Measurements from ENCODE around the gene SLC1A2.
A peak's percentile ranks its signal among the peaks of the same experiment; 100 is the strongest.

The SLC1A2 gene

GRCh38 chr11:35348898-35349687 is 70.3 kb downstream of the SLC1A2 start:
- Histone ChIP-seq H3K4me1 (peaks cover 0 to 12% (median 0%) of the 10 kb centered on the region in 4 donors), H3K27ac (no peak overlapping the region), H3K36me3 (no peaks in the 10 kb centered on the region), H3K4me3 (no peak overlapping the region), H3K27me3 (no peaks in the 10 kb centered on the region), H3K9me3 (no peaks in the 10 kb centered on the region)
- no peak for TF ChIP-seq CTCF (IDR thresholded peaks at IDR 0.05)
- intact Hi-C loops (cut with DNase I; ENCODE audit: low total_unique reads) = no loop called here
- no peak for DNase-seq

GRCh38 chr11:35347921-35348331 is 71.4 kb downstream of the SLC1A2 start:
- H3K9me3 ChIP-seq = no peaks in the 10 kb centered on the region

GRCh38 chr11:35347173-35347878 is 72.0 kb downstream of the SLC1A2 start:
- Histone ChIP-seq H3K36me3 (no peaks in the 10 kb centered on the region), H3K27me3 (no peaks in the 10 kb centered on the region), H3K4me1 (peaks cover 0 to 12% (median 0%) of the 10 kb centered on the region in 4 donors), H3K9me3 (no peaks in the 10 kb centered on the region), H3K4me3 (no peak overlapping the region), H3K27ac (no peak overlapping the region)
- no peak for DNase-seq
- intact Hi-C loops (cut with DNase I; ENCODE audit: low total_unique reads) = no loop called here
- TF ChIP-seq CTCF (IDR thresholded peaks at IDR 0.05) = no peak

More at GRCh38 chr11:35347921-35348331, 71.4 kb downstream of the SLC1A2 start:
- Histone ChIP-seq H3K4me1 (peaks cover 0 to 12% (median 0%) of the 10 kb centered on the region in 4 donors), H3K36me3 (no peaks in the 10 kb centered on the region), H3K27ac (no peak overlapping the region), H3K4me3 (no peak overlapping the region), H3K27me3 (no peaks in the 10 kb centered on the region)
- peak in 1 of 2 donors; percentile 33 for DNase-seq
- TF ChIP-seq CTCF (IDR thresholded peaks at IDR 0.05) = no peak
- intact Hi-C loops (cut with DNase I; ENCODE audit: low total_unique reads) = no loop called here

- H3K27me3 ChIP-seq = no peaks in the 10 kb centered on the region
- H3K36me3 ChIP-seq = no peaks in the 10 kb centered on the region
- no peak for DNase-seq
- no peak overlapping the region for H3K27ac ChIP-seq
- no peak overlapping the region for H3K4me3 ChIP-seq
- H3K4me1 ChIP-seq = peaks cover 0 to 12% (median 0%) of the 10 kb centered on the region in 4 donors
- intact Hi-C loops (cut with DNase I; ENCODE audit: low total_unique reads) = no loop called here
- no peak for TF ChIP-seq CTCF (IDR thresholded peaks at IDR 0.05)
- H3K9me3 ChIP-seq = no peaks in the 10 kb centered on the region
Observed at GRCh38 chr11:35346472-35347156, 72.7 kb downstream of the SLC1A2 start.

GRCh38 chr11:35344681-35345574 is 74.4 kb downstream of the SLC1A2 start:
- Histone ChIP-seq H3K27ac (no peak overlapping the region), H3K4me1 (peaks cover 0 to 12% (median 0%) of the 10 kb centered on the region in 4 donors), H3K27me3 (no peaks in the 10 kb centered on the region), H3K36me3 (no peaks in the 10 kb centered on the region), H3K4me3 (no peak overlapping the region), H3K9me3 (no peaks in the 10 kb centered on the region)
- intact Hi-C loops (cut with DNase I; ENCODE audit: low total_unique reads) = no loop called here
- DNase-seq = peak in 1 of 2 donors; percentile 53
- TF ChIP-seq CTCF (IDR thresholded peaks at IDR 0.05) = no peak

Data from tibial artery (tissue), 4 donors.